Body of pancreas (tissue), 4 donors: ENCODE data around the gene ZEB2.

Experiments used
- POLR2A ChIP-seq, 3 donors: fragments of 450-650 bp; IDR thresholded peaks; one replicate each; pipeline ENCODE4 v1.6.1; 2016; ENCODE audit warnings: antibody characterized with exemption in 3 of 3, mild to moderate bottlenecking in 2 of 3
- TF ChIP-seq, protein P1 (sequence below), 7 experiments: fragments of 450-650 bp in 4 of 7; fragments of 200-600 bp in 3 of 7; sonication (generic) in 3 of 7; IDR thresholded peaks; one replicate each; pipeline ENCODE4 v1.5.1; 2016 to 2019; ENCODE audit warnings: antibody characterized with exemption in 7 of 7

- TF ChIP-seq, protein P1, sequence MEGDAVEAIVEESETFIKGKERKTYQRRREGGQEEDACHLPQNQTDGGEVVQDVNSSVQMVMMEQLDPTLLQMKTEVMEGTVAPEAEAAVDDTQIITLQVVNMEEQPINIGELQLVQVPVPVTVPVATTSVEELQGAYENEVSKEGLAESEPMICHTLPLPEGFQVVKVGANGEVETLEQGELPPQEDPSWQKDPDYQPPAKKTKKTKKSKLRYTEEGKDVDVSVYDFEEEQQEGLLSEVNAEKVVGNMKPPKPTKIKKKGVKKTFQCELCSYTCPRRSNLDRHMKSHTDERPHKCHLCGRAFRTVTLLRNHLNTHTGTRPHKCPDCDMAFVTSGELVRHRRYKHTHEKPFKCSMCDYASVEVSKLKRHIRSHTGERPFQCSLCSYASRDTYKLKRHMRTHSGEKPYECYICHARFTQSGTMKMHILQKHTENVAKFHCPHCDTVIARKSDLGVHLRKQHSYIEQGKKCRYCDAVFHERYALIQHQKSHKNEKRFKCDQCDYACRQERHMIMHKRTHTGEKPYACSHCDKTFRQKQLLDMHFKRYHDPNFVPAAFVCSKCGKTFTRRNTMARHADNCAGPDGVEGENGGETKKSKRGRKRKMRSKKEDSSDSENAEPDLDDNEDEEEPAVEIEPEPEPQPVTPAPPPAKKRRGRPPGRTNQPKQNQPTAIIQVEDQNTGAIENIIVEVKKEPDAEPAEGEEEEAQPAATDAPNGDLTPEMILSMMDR (IDR thresholded peaks at IDR 0.05): no peak
- TF ChIP-seq POLR2A (IDR thresholded peaks at IDR 0.05): no peak
Measured at GRCh38 chr2:144472046-144472412, 47.9 kb downstream of the ZEB2 start.
